Mesendoderm (in vitro differentiated cells): ENCODE measurements around the gene PCDHB10. TPM values are rescaled to one million over a fixed set of nuclear protein-coding genes. Genes with fewer than 3 reads are reported as not detected.
"Not testable (repeated sequence)": the region's sequence is repeated elsewhere in the genome, so short reads cannot be mapped to it uniquely, and the experiment has no call there.

Experiments
- DNase-seq: peaks from one replicate; pipeline ENCODE4 v3.0.0; 2013
- H2AK5ac ChIP-seq: 2 replicates; pipeline ENCODE4 v1.6.1; 2013; ENCODE audit warnings: low read length, inconsistent platforms
- H2BK120ac ChIP-seq: 2 replicates; pipeline ENCODE4 v1.6.1; 2013; ENCODE audit warnings: low read depth, mild to moderate bottlenecking, low read length, moderate library complexity, mixed read lengths
- H2BK15ac ChIP-seq: replicated peaks from 2 replicates; pipeline ENCODE4 v1.6.1; 2013; ENCODE audit warnings: low read depth, mild to moderate bottlenecking, moderate library complexity
- H2BK5ac ChIP-seq: 2 replicates; pipeline ENCODE4 v1.6.1; 2013; ENCODE audit warnings: low read length, inconsistent platforms
- H3K18ac ChIP-seq: 2 replicates; pipeline ENCODE4 v1.6.1; 2013; ENCODE audit warnings: mild to moderate bottlenecking, low read length, mixed read lengths
- H3K23ac ChIP-seq: one replicate; pipeline ENCODE4 v1.6.1; 2013; ENCODE audit warnings: low read length
- H3K27ac ChIP-seq: 2 replicates; pipeline ENCODE4 v1.5.1; 2013; ENCODE audit warnings: low read depth, mild to moderate bottlenecking, inconsistent platforms, low read length, moderate library complexity
- H3K27me3 ChIP-seq: 2 replicates; pipeline ENCODE4 v1.6.1; 2013; ENCODE audit warnings: low read length, control low read depth, mild to moderate bottlenecking, inconsistent platforms; ENCODE audit not compliant: insufficient read depth, poor library complexity
- H3K36me3 ChIP-seq: 2 replicates; pipeline ENCODE4 v1.6.1; 2013; ENCODE audit warnings: low read length, inconsistent platforms; ENCODE audit not compliant: control insufficient read depth, insufficient read depth
- H3K4ac ChIP-seq: one replicate; pipeline ENCODE4 v1.6.1; 2013; ENCODE audit warnings: low read depth, mild to moderate bottlenecking, low read length, moderate library complexity
- H3K4me1 ChIP-seq: 2 replicates; pipeline ENCODE4 v1.6.1; 2013; ENCODE audit warnings: low read depth, low read length, inconsistent platforms; ENCODE audit not compliant: control insufficient read depth
- H3K4me2 ChIP-seq: 2 replicates; pipeline ENCODE4 v1.6.1; 2013; ENCODE audit warnings: low read length
- H3K4me3 ChIP-seq: 2 replicates; pipeline ENCODE4 v1.5.1; 2013; ENCODE audit warnings: mild to moderate bottlenecking, low read length
- H3K56ac ChIP-seq: one replicate; pipeline ENCODE4 v1.6.1; 2013; ENCODE audit warnings: low read length
- H3K79me1 ChIP-seq: 2 replicates; pipeline ENCODE4 v1.6.1; 2013; ENCODE audit warnings: low read length, inconsistent platforms
- H3K79me2 ChIP-seq: 2 replicates; pipeline ENCODE4 v1.6.1; 2013; ENCODE audit warnings: mild to moderate bottlenecking, low read length; ENCODE audit not compliant: control insufficient read depth, insufficient read depth
- H3K9ac ChIP-seq: 2 replicates; pipeline ENCODE4 v1.6.1; 2013; ENCODE audit warnings: low read length, inconsistent platforms
- H4K5ac ChIP-seq: one replicate; pipeline ENCODE4 v1.6.1; 2013; ENCODE audit warnings: low read length
- H4K8ac ChIP-seq: one replicate; pipeline ENCODE4 v1.6.1; 2013; ENCODE audit warnings: low read depth, mild to moderate bottlenecking, control low read depth, low read length, moderate library complexity
- whole genome bisulfite sequencing: extraction: QIAGEN DNeasy Blood & Tissue Kit; methylation state at CpG from one replicate; pipeline ENCODE4 v1.1.7; 2013; ENCODE audit warnings: low lambda C conversion rate, missing lambda C conversion rate; ENCODE audit not compliant: insufficient coverage; ENCODE audit errors: extremely low coverage; 5-methylcytosine and 5-hydroxymethylcytosine counted together
- polyA plus RNA-seq, 2 experiments: library from polyadenylated mRNA; stranded (reverse); fragments of 200-250 nt; gene quantifications; one replicate each; pipeline ENCODE4 v1.2.3, GENCODE V29; 2013

Gene PCDHB10
- polyA plus RNA-seq (2013, experiment 1 of 2) = 1.6 TPM
- 1.8 TPM for polyA plus RNA-seq (2013, experiment 2 of 2)

DNA sequence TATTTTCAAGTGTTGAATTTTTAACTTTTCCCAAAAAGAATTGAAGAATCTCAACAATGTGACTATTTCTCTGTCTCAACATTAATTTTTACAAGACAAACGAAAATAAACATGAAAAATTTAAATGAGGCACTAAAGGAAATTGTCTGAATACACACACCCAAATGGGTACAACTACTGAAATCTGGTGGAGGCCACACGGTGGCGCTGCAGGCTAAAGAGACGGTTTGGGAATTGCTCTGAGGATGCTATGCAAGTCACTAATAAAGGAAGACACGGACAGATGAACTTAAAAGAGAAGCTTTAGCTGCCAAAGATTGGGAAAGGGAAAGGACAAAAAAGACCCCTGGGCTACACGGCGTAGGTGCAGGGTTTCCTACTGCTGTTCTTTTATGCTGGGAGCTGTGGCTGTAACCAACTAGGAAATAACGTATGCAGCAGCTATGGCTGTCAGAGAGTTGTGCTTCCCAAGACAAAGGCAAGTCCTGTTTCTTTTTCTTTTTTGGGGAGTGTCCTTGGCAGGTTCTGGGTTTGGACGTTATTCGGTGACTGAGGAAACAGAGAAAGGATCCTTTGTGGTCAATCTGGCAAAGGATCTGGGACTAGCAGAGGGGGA, at the start of gene PCDHB10:
Gene PCDHB10 (plus strand): TSS at position 244 of the 616 bp plus-strand sequence. CDS start 200 bp downstream, at position 444.
- Histone ChIP-seq H3K36me3 (no peaks in the 10 kb centered on the region), H3K4ac (no peak within 1 kb of the TSS), H3K18ac (no peak within 1 kb of the TSS), H3K4me1 (no peaks in the 10 kb centered on the region), H3K27ac (no peak within 1 kb of the TSS), H3K4me2 (peak within 1 kb of the TSS; percentile 5), H4K5ac (no peak within 1 kb of the TSS), H2BK5ac (no peak within 1 kb of the TSS), H3K4me3 (no peak within 1 kb of the TSS), H2BK15ac (no peak within 1 kb of the TSS), H3K9ac (no peak within 1 kb of the TSS), H3K79me2 (no peaks in the 10 kb centered on the region), H4K8ac (no peak within 1 kb of the TSS), H2AK5ac (no peak within 1 kb of the TSS), H3K23ac (no peak within 1 kb of the TSS), H2BK120ac (no peak within 1 kb of the TSS), H3K79me1 (no peaks in the 10 kb centered on the region), H3K27me3 (no peaks in the 10 kb centered on the region), H3K56ac (peak within 1 kb of the TSS; percentile 6)
- DNase-seq = peak; percentile 78
- no CpG with 5 or more reads among the region's 10 CpGs for WGBS

GRCh38 chr5:141149812-141150211, 42.3 kb upstream of the PCDHB10 start, which contains the start of gene PCDHB6:
Gene PCDHB6 (plus strand): TSS chr5:141150057. CDS start chr5:141150258, 201 bp downstream.
- Histone ChIP-seq H3K4ac (no peak within 1 kb of the TSS), H3K4me2 (no peak within 1 kb of the TSS), H2BK120ac (no peak within 1 kb of the TSS), H3K36me3 (no peaks in the 10 kb centered on the region), H2AK5ac (no peak within 1 kb of the TSS), H3K4me3 (no peak within 1 kb of the TSS), H4K8ac (no peak within 1 kb of the TSS), H2BK5ac (no peak within 1 kb of the TSS), H3K27ac (no peak within 1 kb of the TSS), H3K18ac (no peak within 1 kb of the TSS), H4K5ac (no peak within 1 kb of the TSS), H2BK15ac (no peak within 1 kb of the TSS), H3K23ac (no peak within 1 kb of the TSS), H3K27me3 (no peaks in the 10 kb centered on the region), H3K79me1 (no peaks in the 10 kb centered on the region), H3K79me2 (no peaks in the 10 kb centered on the region), H3K9ac (no peak within 1 kb of the TSS), H3K4me1 (no peaks in the 10 kb centered on the region), H3K56ac (no peak within 1 kb of the TSS)
- WGBS = no CpG with 5 or more reads among the region's 18 CpGs
- peak; percentile 38 for DNase-seq

- Histone ChIP-seq H2BK120ac (no peak overlapping the region), H2AK5ac (no peak overlapping the region), H4K8ac (no peak overlapping the region), H4K5ac (no peak overlapping the region), H3K4me3 (no peak overlapping the region), H3K79me2 (no peaks in the 10 kb centered on the region), H3K27ac (no peak overlapping the region), H2BK15ac (no peak overlapping the region), H2BK5ac (no peak overlapping the region), H3K36me3 (no peaks in the 10 kb centered on the region), H3K18ac (no peak overlapping the region), H3K4me2 (no peak overlapping the region), H3K56ac (no peak overlapping the region), H3K23ac (no peak overlapping the region), H3K9ac (no peak overlapping the region), H3K4me1 (no peaks in the 10 kb centered on the region), H3K79me1 (no peaks in the 10 kb centered on the region), H3K27me3 (no peaks in the 10 kb centered on the region), H3K4ac (no peak overlapping the region)
- WGBS = no CpG with 5 or more reads among the region's 33 CpGs
- no peak for DNase-seq
Measured at GRCh38 chr5:141150224-141150992, 41.7 kb upstream of the PCDHB10 start.

DNA sequence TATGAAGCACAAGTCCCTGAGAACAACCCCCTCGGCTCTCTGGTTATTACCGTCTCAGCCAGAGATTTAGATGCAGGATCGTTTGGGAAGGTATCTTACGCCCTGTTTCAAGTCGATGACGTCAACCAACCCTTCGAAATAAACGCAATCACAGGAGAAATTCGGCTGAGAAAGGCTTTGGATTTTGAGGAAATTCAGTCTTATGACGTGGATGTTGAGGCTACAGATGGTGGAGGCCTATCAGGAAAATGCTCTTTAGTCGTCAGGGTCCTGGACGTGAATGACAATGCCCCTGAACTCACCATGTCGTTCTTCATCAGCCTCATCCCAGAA, 41.2 kb upstream of the PCDHB10 start:
- Histone ChIP-seq H3K27ac (no peak overlapping the region), H3K36me3 (no peaks in the 10 kb centered on the region), H3K18ac (no peak overlapping the region), H3K4me1 (no peaks in the 10 kb centered on the region), H2BK15ac (no peak overlapping the region), H3K23ac (no peak overlapping the region), H2BK5ac (no peak overlapping the region), H3K27me3 (no peaks in the 10 kb centered on the region), H3K4ac (no peak overlapping the region), H3K79me1 (no peaks in the 10 kb centered on the region), H4K8ac (no peak overlapping the region), H3K9ac (no peak overlapping the region), H2AK5ac (no peak overlapping the region), H3K4me2 (no peak overlapping the region), H4K5ac (no peak overlapping the region), H3K4me3 (no peak overlapping the region), H3K79me2 (no peaks in the 10 kb centered on the region), H3K56ac (no peak overlapping the region), H2BK120ac (no peak overlapping the region)
- WGBS = no CpG with 5 or more reads among the region's 13 CpGs
- DNase-seq = no peak

- H3K23ac ChIP-seq, H3K9ac ChIP-seq, H3K56ac ChIP-seq, H4K5ac ChIP-seq, H3K36me3 ChIP-seq, H4K8ac ChIP-seq, H3K18ac ChIP-seq, H3K79me1 ChIP-seq, H3K4ac ChIP-seq, DNase-seq, H3K79me2 ChIP-seq, H3K4me2 ChIP-seq, H3K4me1 ChIP-seq, H2BK5ac ChIP-seq, H3K27ac ChIP-seq, H3K27me3 ChIP-seq, H2BK15ac ChIP-seq, H2BK120ac ChIP-seq, H3K4me3 ChIP-seq, H2AK5ac ChIP-seq: not testable (repeated sequence)
- WGBS = no CpG with 5 or more reads among the region's 41 CpGs
Measured at GRCh38 chr5:141151632-141152031, 40.5 kb upstream of the PCDHB10 start.
